Measurements from ENCODE around the gene DPAGT1.

DPAGT1 gene

DNA sequence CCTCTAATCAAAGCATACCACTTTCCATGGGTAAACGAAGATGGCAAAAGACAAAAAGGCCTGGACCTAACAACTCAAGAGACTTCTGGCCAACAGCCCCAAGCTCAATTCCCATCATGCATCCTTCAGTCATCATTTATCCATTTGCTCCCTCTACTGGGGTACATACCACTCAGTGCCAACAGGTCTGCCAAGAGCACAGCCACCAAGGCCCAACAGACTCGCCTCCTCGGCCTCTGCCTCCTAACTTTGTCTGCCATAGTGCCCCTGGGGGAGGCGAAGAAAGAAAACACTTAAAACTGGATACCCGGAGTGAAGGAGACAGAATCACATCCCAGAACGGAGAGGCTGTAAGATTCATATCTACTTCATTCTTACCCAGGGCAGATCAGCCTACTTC lies 45.8 kb downstream of the DPAGT1 start:
- DNase-seq: no peak

DNA sequence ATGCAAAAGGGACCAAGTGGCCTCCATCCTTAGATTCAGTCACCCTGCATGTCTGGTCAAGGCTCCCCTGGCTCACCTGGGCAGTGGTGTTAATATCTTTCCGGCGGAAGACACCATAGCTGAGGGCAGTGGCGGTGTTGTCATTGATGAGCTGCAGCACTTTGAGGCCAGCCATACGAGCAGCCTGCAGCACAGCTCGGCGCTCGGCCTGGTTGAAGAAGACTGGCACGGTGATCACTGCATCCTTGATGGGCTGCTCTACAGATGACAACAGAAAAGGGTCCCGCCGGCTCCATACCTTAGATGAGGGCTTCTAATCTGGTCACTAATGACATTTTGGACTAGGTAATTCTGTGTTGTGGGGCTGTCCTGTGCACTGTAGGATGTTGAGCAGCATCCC lies 47.2 kb downstream of the DPAGT1 start:
- no peak for DNase-seq

DNA sequence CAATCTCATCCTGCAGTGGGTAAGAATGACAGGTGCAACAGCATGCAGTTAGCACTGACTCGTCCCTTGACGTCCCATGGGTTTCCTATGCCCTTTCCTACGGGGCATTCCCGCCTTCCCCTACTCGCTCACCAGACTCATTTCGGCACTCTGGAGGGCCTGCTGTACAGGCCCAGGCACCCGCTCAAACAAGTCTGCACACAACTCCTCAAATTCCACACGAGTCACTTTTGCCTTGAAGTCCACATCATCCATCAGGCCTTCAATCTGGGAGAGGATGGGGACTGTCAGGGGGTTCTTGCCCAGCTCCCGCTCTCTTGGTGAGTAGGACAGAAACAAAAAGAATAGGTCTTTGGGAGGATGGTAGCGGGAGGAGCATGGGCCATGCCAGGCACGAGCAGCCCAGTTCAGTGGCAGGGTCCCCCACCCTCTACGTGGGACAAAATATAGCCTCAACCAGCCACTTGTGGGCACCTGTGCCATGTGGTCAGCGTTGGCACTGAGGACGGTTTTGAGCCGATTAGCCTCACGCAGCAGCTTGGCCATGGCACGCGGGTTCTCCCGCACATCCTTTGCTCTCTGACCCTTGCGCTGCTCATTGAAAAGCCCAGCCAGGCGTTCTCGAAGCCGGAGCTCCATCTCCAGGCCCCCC lies 49.4 kb downstream of the DPAGT1 start:
- DNase-seq: no peak

DNA sequence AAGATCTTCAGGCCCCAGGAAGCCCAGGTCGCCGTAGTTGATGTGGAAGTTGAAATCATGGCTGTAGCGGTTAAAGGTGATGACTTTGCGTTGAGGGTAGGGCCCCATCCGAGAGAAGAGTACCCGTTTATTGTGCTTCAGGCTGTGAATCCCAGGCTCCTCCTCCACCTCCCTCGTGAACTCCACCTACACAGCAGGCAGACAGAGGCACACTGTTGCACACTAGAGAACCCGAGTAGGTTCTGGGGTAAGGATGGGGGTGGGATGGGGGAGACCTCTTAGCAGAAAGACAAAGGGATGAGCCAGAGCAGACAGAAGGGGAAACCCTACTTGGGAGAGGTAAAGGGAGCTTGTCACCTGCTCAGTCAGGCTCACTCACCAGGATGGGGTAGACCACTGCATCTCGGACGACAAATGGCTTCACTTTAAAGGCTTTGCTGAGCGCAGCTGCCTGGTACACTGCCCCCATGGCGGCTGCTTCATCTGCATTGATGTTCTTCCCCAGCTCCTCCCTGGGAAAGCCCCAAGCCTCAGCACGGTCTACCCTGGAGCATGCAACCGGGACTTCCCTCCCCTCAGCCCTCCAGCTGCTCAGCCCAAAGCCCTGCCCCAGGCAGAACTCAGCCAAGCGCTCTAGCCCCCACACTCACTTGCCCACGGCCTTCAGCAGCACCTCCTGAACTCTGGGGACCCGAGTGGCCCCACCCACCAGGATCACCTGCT lies 50.1 kb downstream of the DPAGT1 start:
- DNase-seq: no peak

DNA sequence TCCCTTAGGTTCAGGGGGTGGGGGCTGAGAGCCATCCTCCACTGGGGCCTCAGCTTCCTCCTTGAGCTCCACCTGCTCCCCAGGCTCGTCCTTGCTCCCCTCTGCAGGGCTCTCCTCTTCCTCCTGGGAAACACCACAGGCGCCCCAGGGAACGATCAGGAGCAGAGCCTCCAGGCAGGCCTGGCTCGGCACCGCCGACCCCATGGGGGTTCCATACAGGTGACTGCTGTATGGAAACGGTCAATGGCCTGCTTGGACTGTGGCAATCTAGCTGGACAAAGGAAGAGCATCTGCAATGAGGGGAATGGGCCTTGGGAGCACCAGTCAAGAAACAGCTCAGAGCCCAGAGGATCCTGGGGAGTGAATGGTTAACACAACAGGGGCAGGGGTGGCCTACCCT lies 52.6 kb downstream of the DPAGT1 start:
- DNase-seq: no peak

DNA sequence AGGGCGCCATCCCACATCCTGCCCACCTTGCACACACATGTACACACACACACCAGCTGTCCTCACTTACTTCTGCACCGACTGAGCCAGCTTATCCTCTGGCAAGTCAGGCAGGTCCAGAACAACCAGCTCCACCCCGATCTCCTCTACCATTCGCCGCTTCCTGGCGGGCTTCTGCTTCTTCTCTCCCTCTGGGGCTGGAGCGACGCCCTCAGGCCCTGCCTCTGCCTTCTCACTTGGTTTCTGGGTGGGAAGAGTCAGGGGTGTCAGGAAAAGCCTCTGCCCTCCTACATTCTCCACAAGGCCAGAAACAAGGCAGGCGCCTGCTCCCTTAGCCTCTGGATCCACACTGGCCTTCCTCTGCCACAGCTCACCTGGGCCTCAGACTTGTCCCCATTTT lies 53.0 kb downstream of the DPAGT1 start:
- no peak for DNase-seq

DNA sequence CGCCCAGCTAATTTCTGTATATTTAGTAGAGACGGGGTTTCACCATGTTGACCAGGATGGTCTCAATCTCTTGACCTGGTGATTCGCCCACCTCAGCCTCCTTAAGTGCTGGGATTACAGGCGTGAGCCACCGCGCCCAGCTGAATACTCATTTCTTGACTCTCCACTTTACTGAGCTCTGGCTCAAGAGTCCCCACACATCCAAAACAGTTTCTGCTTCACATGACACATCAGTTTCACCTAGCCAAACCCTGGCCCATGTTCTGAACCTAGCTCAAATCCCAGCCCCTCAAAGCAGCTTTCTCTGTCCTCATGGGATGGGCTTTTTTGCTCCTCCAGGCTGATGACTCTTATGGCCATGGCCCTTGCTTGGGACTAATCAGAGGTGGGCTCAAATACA lies 54.4 kb downstream of the DPAGT1 start:
- no peak for DNase-seq
